Naive thymus-derived CD4-positive, alpha-beta T cell (primary cell): ENCODE data around the gene SDHAF3. TPM values are rescaled to one million over a fixed set of nuclear protein-coding genes. Genes with fewer than 3 reads are reported as not detected.
"Not testable (repeated sequence)": the region's sequence is repeated elsewhere in the genome, so short reads cannot be mapped to it uniquely, and the experiment has no call there.

Experiments used
- ATAC-seq: fragments of 150-1000 bp; cut with Tn5 transposase; 2 replicates; pipeline ENCODE4 v1.10.0; 2021; ENCODE audit warnings: mild to moderate bottlenecking, moderate library complexity
- CTCF ChIA-PET: fragments of 350-600 bp; sonication (Branson Sonifier 250); formaldehyde crosslinking; loops from one replicate; lab custom pipeline; 2021; ENCODE audit warnings: antibody characterized with exemption; lab: Charles Lee
- POLR2A ChIA-PET: fragments of 350-600 bp; sonication (Branson Sonifier 250); formaldehyde crosslinking; loops from one replicate; lab custom pipeline; 2021; ENCODE audit warnings: antibody characterized with exemption, inconsistent platforms; lab: Charles Lee
- DNase-seq, 9 donors: peaks; one replicate each; pipeline versions ENCODE4 v3.0.0 to v3.0.0-alpha.2; 2020 to 2022; ENCODE audit warnings: mixed read lengths in 1 of 9
- H3K27ac ChIP-seq: one replicate; pipeline ENCODE4 v1.7.0; 2013; ENCODE audit warnings: mild to moderate bottlenecking, low read depth, low read length, moderate library complexity
- H3K27me3 ChIP-seq, 2 donors: one replicate each; pipeline ENCODE4 v1.7.0; 2013; ENCODE audit warnings: low read length in 2 of 2, mild to moderate bottlenecking in 2 of 2, moderate library complexity in 2 of 2; ENCODE audit not compliant: control insufficient read depth in 2 of 2, insufficient read depth in 2 of 2
- H3K36me3 ChIP-seq, 3 experiments: 1 replicate in 2 of 3; 2 replicates in 1 of 3; pipeline ENCODE4 v1.7.0; 2013; ENCODE audit warnings: low read length in 3 of 3, mild to moderate bottlenecking in 3 of 3, moderate library complexity in 1 of 3; ENCODE audit not compliant: insufficient read depth in 3 of 3, control insufficient read depth in 2 of 3
- H3K4me1 ChIP-seq, 2 donors: one replicate each; pipeline ENCODE4 v1.7.0; 2013; ENCODE audit warnings: low read length in 2 of 2, mild to moderate bottlenecking in 2 of 2, moderate library complexity in 1 of 2; ENCODE audit not compliant: control insufficient read depth in 2 of 2, insufficient read depth in 2 of 2
- H3K4me3 ChIP-seq: 2 replicates; pipeline ENCODE4 v1.7.0; 2013; ENCODE audit warnings: mild to moderate bottlenecking, low read length
- H3K9me3 ChIP-seq, 3 experiments: 1 replicate in 2 of 3; 2 replicates in 1 of 3; pipeline ENCODE4 v1.7.0; 2013; ENCODE audit warnings: low read length in 3 of 3; ENCODE audit not compliant: control insufficient read depth in 2 of 3
- H3K27ac Mint-ChIP-seq, 9 donors: one replicate each; pipeline ENCODE4 v1.8.0; 2020 to 2022; ENCODE audit warnings: mixed read lengths in 9 of 9, mild to moderate bottlenecking in 8 of 9, moderate library complexity in 5 of 9, inconsistent platforms in 2 of 9
- H3K27me3 Mint-ChIP-seq, 5 donors: one replicate each; pipeline ENCODE4 v1.8.0; 2021 to 2022; ENCODE audit warnings: mixed read lengths in 5 of 5, mild to moderate bottlenecking in 1 of 5
- H3K36me3 Mint-ChIP-seq, 5 donors: one replicate each; pipeline ENCODE4 v1.8.0; 2020 to 2022; ENCODE audit warnings: mixed read lengths in 5 of 5, mild to moderate bottlenecking in 3 of 5, inconsistent platforms in 1 of 5
- H3K4me1 Mint-ChIP-seq, 7 donors: one replicate each; pipeline ENCODE4 v1.8.0; 2020 to 2022; ENCODE audit warnings: mixed read lengths in 7 of 7, mild to moderate bottlenecking in 3 of 7, inconsistent platforms in 1 of 7
- H3K4me3 Mint-ChIP-seq, 10 donors: one replicate each; pipeline ENCODE4 v1.8.0; 2020 to 2022; ENCODE audit warnings: mild to moderate bottlenecking in 10 of 10, mixed read lengths in 10 of 10, moderate library complexity in 6 of 10, inconsistent platforms in 2 of 10
- H3K9me3 Mint-ChIP-seq, 11 donors: one replicate each; pipeline ENCODE4 v1.8.0; 2020 to 2022; ENCODE audit warnings: mixed read lengths in 11 of 11, mild to moderate bottlenecking in 4 of 11, inconsistent platforms in 1 of 11, moderate library complexity in 1 of 11
- intact Hi-C, 2 donors: fragments of 100-400 bp; cut with micrococcal nuclease; formaldehyde crosslinking; loops; one replicate each; pipeline ENCODE4 v1.15.1; 2023
- polyA plus RNA-seq, 2 donors: library from polyadenylated mRNA; unstranded; fragments of 300-500 nt; fragmentation: Illumina TruSeq; gene quantifications; one replicate each; pipeline ENCODE4 v1.2.3, GENCODE V29; 2021
- total RNA-seq, 6 experiments: library from RNA in 5 of 6; stranded (reverse) in 5 of 6; gene quantifications; 1 replicate in 5 of 6; 2 replicates in 1 of 6; pipeline ENCODE4 v1.2.3 and lab custom pipeline; 2021 to 2026

SDHAF3 gene
- total and polyA plus RNA-seq, 7 experiments from 2014 or later = 8.4 to 67.8 (median 14.4) TPM

- H3K27ac ChIP-seq, H3K27ac Mint-ChIP-seq, intact Hi-C loops, H3K4me1 Mint-ChIP-seq, H3K36me3 Mint-ChIP-seq, POLR2A ChIA-PET, H3K9me3 ChIP-seq, H3K36me3 ChIP-seq, H3K4me3 ChIP-seq, H3K4me3 Mint-ChIP-seq, H3K4me1 ChIP-seq, DNase-seq, ATAC-seq, CTCF ChIA-PET, H3K27me3 ChIP-seq: not testable (repeated sequence)
- Mint-ChIP-seq H3K9me3 (peaks cover 0 to 26% (median 10%) of the 10 kb centered on the region in 11 donors), H3K27me3 (peaks cover 17 to 56% (median 37%) of the 10 kb centered on the region in 5 donors)
These were observed 78.7 kb downstream of the SDHAF3 start for GRCh38 chr7:97196174-97196573.

DNA sequence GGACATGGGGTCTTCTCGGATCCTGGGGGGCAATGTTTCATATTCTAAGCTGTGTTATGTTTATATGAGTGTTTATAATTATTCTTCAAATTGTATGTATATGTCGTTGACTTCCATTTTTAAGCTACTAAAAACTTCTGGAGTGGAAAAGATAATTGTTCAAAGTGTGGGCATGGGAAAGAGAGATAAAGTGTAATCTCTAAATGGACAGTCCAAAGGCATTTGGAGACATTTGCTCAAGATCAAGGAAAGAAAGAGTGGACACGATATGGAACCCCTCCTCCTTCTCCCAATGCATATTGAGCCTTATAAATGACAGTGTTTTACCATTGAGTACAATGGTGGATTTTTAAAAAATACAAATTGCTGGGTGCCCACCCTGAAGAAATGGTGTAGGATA, 81.1 kb downstream of the SDHAF3 start:
- no peaks in the 10 kb centered on the region for H3K9me3 ChIP-seq
- DNase-seq = no peak
- ChIA-PET POLR2A (no interaction called here), CTCF (no interaction called here)
- no peak overlapping the region for H3K27ac ChIP-seq
- intact Hi-C loops = no loop called here
- H3K9me3 Mint-ChIP-seq = peaks cover 0 to 26% (median 7%) of the 10 kb centered on the region in 11 donors
- H3K4me3 Mint-ChIP-seq = no peak overlapping the region
- H3K27ac Mint-ChIP-seq = no peak overlapping the region
- peaks cover 0 to 10% (median 0%) of the 10 kb centered on the region in 5 donors for H3K36me3 Mint-ChIP-seq
- ATAC-seq = no peak
- no peaks in the 10 kb centered on the region for H3K27me3 ChIP-seq
- H3K4me1 ChIP-seq = no peaks in the 10 kb centered on the region
- H3K4me1 Mint-ChIP-seq = no peaks in the 10 kb centered on the region
- H3K36me3 ChIP-seq = no peaks in the 10 kb centered on the region
- H3K27me3 Mint-ChIP-seq = peaks cover 14 to 48% (median 27%) of the 10 kb centered on the region in 5 donors
- no peak overlapping the region for H3K4me3 ChIP-seq

GRCh38 chr7:97200018-97200417, 82.5 kb downstream of the SDHAF3 start:
- intact Hi-C loops = no loop called here
- no peaks in the 10 kb centered on the region for H3K9me3 ChIP-seq
- peaks cover 0 to 19% (median 6%) of the 10 kb centered on the region in 11 donors for H3K9me3 Mint-ChIP-seq
- H3K4me1 Mint-ChIP-seq = no peaks in the 10 kb centered on the region
- peaks cover 0 to 7% (median 0%) of the 10 kb centered on the region in 5 donors for H3K36me3 Mint-ChIP-seq
- no peaks in the 10 kb centered on the region for H3K27me3 ChIP-seq
- no peak for ATAC-seq
- no peaks in the 10 kb centered on the region for H3K36me3 ChIP-seq
- no peaks in the 10 kb centered on the region for H3K4me1 ChIP-seq
- no peak overlapping the region for H3K4me3 ChIP-seq
- CTCF ChIA-PET = no interaction called here
- no peak overlapping the region for H3K27ac Mint-ChIP-seq
- no peak overlapping the region for H3K27ac ChIP-seq
- POLR2A ChIA-PET = no interaction called here
- DNase-seq = no peak
- H3K4me3 Mint-ChIP-seq = no peak overlapping the region
- peaks cover 9 to 41% (median 30%) of the 10 kb centered on the region in 5 donors for H3K27me3 Mint-ChIP-seq

DNA sequence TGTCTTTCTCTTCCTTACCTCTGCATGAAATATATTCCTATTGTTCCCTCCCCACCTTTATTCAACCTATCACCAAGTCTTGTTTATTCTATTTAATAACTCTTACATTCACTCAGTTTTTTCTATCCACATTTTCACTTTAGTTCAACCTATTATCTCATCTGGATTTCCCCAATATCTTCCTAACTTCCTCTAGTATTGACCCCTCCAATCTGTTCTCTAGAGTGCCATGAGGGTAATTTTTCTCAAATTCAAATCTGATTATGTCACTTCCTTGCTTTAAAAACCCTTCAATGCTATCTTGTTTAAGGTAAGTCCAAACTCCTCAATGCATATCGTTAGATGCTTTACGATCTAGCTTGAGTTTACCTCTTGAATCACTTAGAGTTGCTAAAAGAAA, 86.5 kb downstream of the SDHAF3 start:
- CTCF ChIA-PET = no interaction called here
- Mint-ChIP-seq H3K4me3 (no peak overlapping the region), H3K9me3 (peaks cover 0 to 2% (median 0%) of the 10 kb centered on the region in 11 donors), H3K27me3 (peaks cover 0 to 17% (median 12%) of the 10 kb centered on the region in 5 donors), H3K27ac (no peak overlapping the region), H3K36me3 (no peaks in the 10 kb centered on the region), H3K4me1 (no peaks in the 10 kb centered on the region)
- Histone ChIP-seq H3K4me3 (no peak overlapping the region), H3K27ac (no peak overlapping the region), H3K36me3 (no peaks in the 10 kb centered on the region), H3K27me3 (no peaks in the 10 kb centered on the region), H3K9me3 (no peaks in the 10 kb centered on the region), H3K4me1 (no peaks in the 10 kb centered on the region)
- no peak for DNase-seq
- no peak for ATAC-seq
- POLR2A ChIA-PET = no interaction called here
- intact Hi-C loops = no loop called here

DNA sequence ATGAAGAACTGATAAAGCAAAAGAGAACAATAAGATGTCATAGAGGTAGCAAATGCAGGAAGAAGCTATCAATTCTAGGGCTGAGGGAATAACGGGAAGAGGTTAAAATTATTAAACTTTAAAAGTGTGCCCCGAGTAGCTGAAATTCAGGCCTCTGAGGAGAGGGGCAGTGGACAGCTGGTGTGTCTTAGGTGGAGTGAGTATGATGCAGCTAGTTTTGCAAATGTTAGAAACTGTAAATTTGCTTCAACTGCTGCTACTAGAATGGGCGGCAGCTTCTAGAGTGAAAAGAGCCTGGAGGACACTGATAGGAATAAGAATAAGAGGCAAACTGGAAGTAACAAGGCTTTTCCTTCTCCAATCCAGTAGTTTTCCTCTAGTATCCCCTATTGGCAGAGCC, 87.3 kb downstream of the SDHAF3 start:
- Mint-ChIP-seq H3K27me3 (peaks cover 0 to 17% (median 10%) of the 10 kb centered on the region in 5 donors), H3K9me3 (peaks cover 0 to 2% (median 0%) of the 10 kb centered on the region in 11 donors), H3K4me1 (no peaks in the 10 kb centered on the region), H3K36me3 (no peaks in the 10 kb centered on the region), H3K27ac (no peak overlapping the region), H3K4me3 (no peak overlapping the region)
- Histone ChIP-seq H3K27ac (no peak overlapping the region), H3K4me1 (no peaks in the 10 kb centered on the region), H3K9me3 (no peaks in the 10 kb centered on the region), H3K27me3 (no peaks in the 10 kb centered on the region), H3K36me3 (no peaks in the 10 kb centered on the region), H3K4me3 (no peak overlapping the region)
- ChIA-PET CTCF (no interaction called here), POLR2A (no interaction called here)
- intact Hi-C loops = no loop called here
- ATAC-seq = no peak
- no peak for DNase-seq

- ATAC-seq = no peak
- Mint-ChIP-seq H3K36me3 (peaks cover 0 to 10% (median 0%) of the 10 kb centered on the region in 5 donors), H3K9me3 (peaks cover 2 to 39% (median 12%) of the 10 kb centered on the region in 11 donors), H3K4me1 (no peaks in the 10 kb centered on the region), H3K27me3 (peaks cover 2 to 27% (median 20%) of the 10 kb centered on the region in 5 donors), H3K4me3 (no peak overlapping the region), H3K27ac (no peak overlapping the region)
- ChIA-PET CTCF (no interaction called here), POLR2A (no interaction called here)
- Histone ChIP-seq H3K36me3 (no peaks in the 10 kb centered on the region), H3K27ac (no peak overlapping the region), H3K27me3 (peaks cover 0 to 4% of the 10 kb centered on the region in 2 donors), H3K4me3 (no peak overlapping the region), H3K4me1 (no peaks in the 10 kb centered on the region), H3K9me3 (no peaks in the 10 kb centered on the region)
- DNase-seq = no peak
- intact Hi-C loops = no loop called here
These were observed 98.1 kb downstream of the SDHAF3 start for GRCh38 chr7:97215556-97215955.

DNA sequence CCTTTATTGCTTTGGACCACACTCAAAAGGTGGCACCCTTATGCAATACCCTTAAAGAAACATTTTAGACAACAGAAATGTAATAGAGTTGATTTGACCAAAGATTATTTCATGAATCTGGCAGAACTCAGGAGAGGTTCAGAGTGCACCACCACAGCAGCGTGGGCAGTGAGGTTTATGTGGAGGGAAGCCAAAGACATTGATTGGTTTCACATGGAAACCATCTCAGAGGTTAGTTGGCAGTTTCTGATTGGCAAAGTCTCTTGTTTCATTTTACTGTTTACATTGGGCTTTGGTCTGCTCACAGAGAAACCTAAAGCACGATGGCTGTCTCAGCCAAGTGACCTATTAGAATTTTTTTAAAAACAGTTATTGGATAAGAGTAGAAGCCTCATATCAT, 101.3 kb downstream of the SDHAF3 start:
- H3K27ac ChIP-seq = no peak overlapping the region
- no peaks in the 10 kb centered on the region for H3K9me3 ChIP-seq
- intact Hi-C loops = no loop called here
- H3K4me3 Mint-ChIP-seq = no peak overlapping the region
- H3K27ac Mint-ChIP-seq = no peak overlapping the region
- peaks cover 2 to 34% (median 30%) of the 10 kb centered on the region in 5 donors for H3K27me3 Mint-ChIP-seq
- peaks cover 0 to 22% (median 7%) of the 10 kb centered on the region in 11 donors for H3K9me3 Mint-ChIP-seq
- DNase-seq = no peak
- CTCF ChIA-PET = no interaction called here
- POLR2A ChIA-PET = no interaction called here
- no peak for ATAC-seq
- peaks cover 0 to 4% of the 10 kb centered on the region in 2 donors for H3K27me3 ChIP-seq
- no peak overlapping the region for H3K4me3 ChIP-seq
- no peaks in the 10 kb centered on the region for H3K4me1 ChIP-seq
- H3K4me1 Mint-ChIP-seq = no peaks in the 10 kb centered on the region
- H3K36me3 Mint-ChIP-seq = peaks cover 0 to 5% (median 0%) of the 10 kb centered on the region in 5 donors
- no peaks in the 10 kb centered on the region for H3K36me3 ChIP-seq
